Mesothelial cell of epicardium (in vitro differentiated cells): ENCODE data around the gene HNRNPH2. TPM values are rescaled to one million over a fixed set of nuclear protein-coding genes. Genes with fewer than 3 reads are reported as not detected.

Experiments used
- DNase-seq, 2 experiments: peaks; one replicate each; pipeline ENCODE4 v3.0.0; 2021; ENCODE audit warnings: low spot score in 2 of 2; ENCODE audit not compliant: unreplicated experiment in 2 of 2
- H3K27ac Mint-ChIP-seq: 2 replicates; pipeline ENCODE4 v1.8.0; 2021; ENCODE audit warnings: mixed read lengths
- H3K27me3 Mint-ChIP-seq: 2 replicates; pipeline ENCODE4 v1.8.0; 2021; ENCODE audit warnings: low read depth, mixed read lengths
- H3K36me3 Mint-ChIP-seq: 2 replicates; pipeline ENCODE4 v1.8.0; 2021; ENCODE audit warnings: mixed read lengths
- H3K4me1 Mint-ChIP-seq: 2 replicates; pipeline ENCODE4 v1.8.0; 2021; ENCODE audit warnings: mixed read lengths
- H3K4me3 Mint-ChIP-seq: 2 replicates; pipeline ENCODE4 v1.8.0; 2021; ENCODE audit warnings: mild to moderate bottlenecking, moderate library complexity, mixed read lengths
- H3K9me3 Mint-ChIP-seq: 2 replicates; pipeline ENCODE4 v1.8.0; 2021; ENCODE audit warnings: mixed read lengths
- CTCF ChIP-seq: fragments of 200-600 bp; sonication (generic); IDR thresholded peaks from one replicate; pipeline ENCODE4 v1.5.0; 2021; ENCODE audit warnings: antibody characterized with exemption; ENCODE audit not compliant: unreplicated experiment
- total RNA-seq: library from RNA; stranded (reverse); gene quantifications from 3 replicates; pipeline ENCODE4 v1.2.1, GENCODE V29; 2021

Gene HNRNPH2
- total RNA-seq, 1 donor from 2014 or later, result 63.0 TPM

DNA sequence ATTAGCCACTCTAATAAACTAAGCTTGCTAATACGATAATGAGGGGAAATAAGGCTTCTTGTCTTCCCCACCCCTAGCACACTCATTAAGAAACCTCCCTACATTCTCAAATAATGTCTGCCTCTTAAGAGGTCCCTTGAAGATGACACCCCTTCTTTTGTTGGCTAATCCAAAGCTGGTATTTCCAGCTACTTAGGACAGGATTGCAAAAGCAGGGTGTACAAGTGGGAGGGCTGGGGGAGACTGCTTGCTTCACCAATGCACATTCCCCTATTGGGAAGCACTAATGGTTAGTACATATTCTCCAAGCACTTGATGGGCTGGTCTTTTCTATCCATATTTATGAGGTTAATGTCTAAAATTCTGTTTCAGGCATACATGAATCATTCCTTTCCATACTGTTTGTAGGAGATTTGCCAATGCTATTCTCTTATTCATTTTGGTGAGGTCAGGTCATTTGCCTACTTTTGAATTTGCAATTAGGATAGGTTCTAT is 42.7 kb upstream of the HNRNPH2 start:
- TF ChIP-seq CTCF, result no peak
- no peaks in the 10 kb centered on the region for H3K36me3 Mint-ChIP-seq
- H3K27me3 Mint-ChIP-seq, result peaks cover 3% of the 10 kb centered on the region
- H3K9me3 Mint-ChIP-seq, result peaks cover 12% of the 10 kb centered on the region
- H3K4me1 Mint-ChIP-seq, result no peaks in the 10 kb centered on the region
- H3K27ac Mint-ChIP-seq, result no peak overlapping the region
- H3K4me3 Mint-ChIP-seq, result no peak overlapping the region
- no peak for DNase-seq

GRCh38 chrX:101368800-101369199 is 39.2 kb upstream of the HNRNPH2 start:
- H3K4me3 Mint-ChIP-seq, result no peak overlapping the region
- no peaks in the 10 kb centered on the region for H3K36me3 Mint-ChIP-seq
- no peak overlapping the region for H3K27ac Mint-ChIP-seq
- TF ChIP-seq CTCF, result no peak
- peaks cover 17% of the 10 kb centered on the region for H3K9me3 Mint-ChIP-seq
- DNase-seq, result no peak
- H3K27me3 Mint-ChIP-seq, result peaks cover 3% of the 10 kb centered on the region
- no peaks in the 10 kb centered on the region for H3K4me1 Mint-ChIP-seq

DNA sequence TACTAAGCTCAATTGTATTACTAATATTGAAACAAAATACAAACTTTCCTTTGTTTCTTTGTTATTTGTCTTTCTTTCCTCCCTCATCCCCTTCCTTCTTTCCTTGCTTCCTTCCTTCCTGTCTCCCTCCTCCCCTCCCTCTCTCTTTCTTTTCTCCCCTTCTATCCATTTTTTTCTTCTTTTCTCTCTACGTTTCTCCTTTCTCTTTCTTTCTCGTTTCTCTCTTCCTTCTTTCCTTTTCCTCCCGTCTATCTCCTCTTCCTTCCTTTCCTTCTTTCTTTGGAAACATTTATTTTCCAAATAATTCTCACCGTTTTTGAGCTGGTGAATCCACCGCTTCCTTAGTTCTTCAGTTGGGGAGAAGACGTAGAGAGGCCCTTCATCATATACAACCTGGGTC is 38.3 kb upstream of the HNRNPH2 start:
- Mint-ChIP-seq H3K9me3 (peaks cover 24% of the 10 kb centered on the region), H3K27me3 (peaks cover 3% of the 10 kb centered on the region), H3K27ac (no peak overlapping the region), H3K4me3 (no peak overlapping the region), H3K4me1 (no peaks in the 10 kb centered on the region), H3K36me3 (no peaks in the 10 kb centered on the region)
- TF ChIP-seq CTCF, result no peak
- no peak for DNase-seq

DNA sequence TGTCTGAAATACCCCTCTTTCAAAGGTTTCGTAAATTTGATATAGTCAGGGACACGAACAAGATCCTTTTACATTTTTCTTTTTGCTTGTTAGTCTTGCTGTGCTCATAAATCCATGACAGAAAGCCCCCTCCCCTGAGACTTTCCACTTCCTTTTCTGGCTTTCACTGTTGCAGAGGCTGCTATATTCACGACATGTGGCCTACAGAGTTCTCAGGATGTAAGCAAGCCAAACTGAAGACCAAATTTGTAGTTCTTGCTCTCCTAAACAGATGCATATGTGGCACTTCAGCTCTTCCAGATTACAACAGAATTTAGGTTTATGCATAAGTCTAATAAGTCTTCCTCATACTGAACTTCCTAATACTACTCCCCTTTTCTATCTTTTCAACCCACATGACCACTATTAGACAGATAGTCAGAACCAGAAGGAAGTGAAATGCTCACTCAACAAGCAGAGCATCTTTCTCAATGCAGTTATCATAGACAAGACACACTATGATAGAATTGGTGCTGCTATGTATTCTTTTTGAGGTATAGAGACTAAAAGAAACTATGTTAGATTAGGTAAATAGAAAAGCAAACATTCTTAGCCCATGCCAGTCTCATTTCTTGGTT is 37.0 kb upstream of the HNRNPH2 start:
- no peak for TF ChIP-seq CTCF
- H3K27me3 Mint-ChIP-seq, result peaks cover 3% of the 10 kb centered on the region
- H3K36me3 Mint-ChIP-seq, result no peaks in the 10 kb centered on the region
- DNase-seq, result no peak
- no peak overlapping the region for H3K27ac Mint-ChIP-seq
- no peaks in the 10 kb centered on the region for H3K4me1 Mint-ChIP-seq
- peaks cover 34% of the 10 kb centered on the region for H3K9me3 Mint-ChIP-seq
- H3K4me3 Mint-ChIP-seq, result no peak overlapping the region

GRCh38 chrX:101377547-101377946 is 30.5 kb upstream of the HNRNPH2 start:
- H3K9me3 Mint-ChIP-seq, result peaks cover 21% of the 10 kb centered on the region
- no peak overlapping the region for H3K4me3 Mint-ChIP-seq
- no peak for TF ChIP-seq CTCF
- no peaks in the 10 kb centered on the region for H3K4me1 Mint-ChIP-seq
- DNase-seq, result no peak
- H3K27ac Mint-ChIP-seq, result no peak overlapping the region
- H3K27me3 Mint-ChIP-seq, result no peaks in the 10 kb centered on the region
- no peaks in the 10 kb centered on the region for H3K36me3 Mint-ChIP-seq
